ENCODE data around the gene PELO.

PELO gene

GRCh38 chr5:52772668-52773067 is 15.0 kb upstream of the PELO start:
- Histone ChIP-seq H3K4me2 (no peak overlapping the region), H3K9ac (no peak overlapping the region), H3K27me3 (ENCODE audit: insufficient read depth, low read depth) (no peaks in the 10 kb centered on the region), H3K27ac (no peak overlapping the region), H3K4me1 (ENCODE audit: low read depth, poor library complexity, severe bottlenecking) (peaks cover 18% of the 10 kb centered on the region), H4K20me1 (ENCODE audit: insufficient read depth) (no peaks in the 10 kb centered on the region), H3K79me2 (ENCODE audit: insufficient read depth, low read depth) (no peaks in the 10 kb centered on the region), H2AFZ (ENCODE audit: low read depth) (no peak overlapping the region), H3K4me3 (IDR thresholded peaks at IDR 0.05; ENCODE audit: insufficient read depth, low read depth, low read length) (no peak overlapping the region), H3K36me3 (ENCODE audit: insufficient read depth) (no peaks in the 10 kb centered on the region)
- TF ChIP-seq CTCF (conservative IDR thresholded peaks at IDR 0.05; ENCODE audit: low read depth, low read length), result no peak

- H3K36me3 ChIP-seq (ENCODE audit: insufficient read depth), result no peaks in the 10 kb centered on the region
- no peak overlapping the region for H3K27ac ChIP-seq
- no peak for TF ChIP-seq CTCF (conservative IDR thresholded peaks at IDR 0.05; ENCODE audit: low read depth, low read length)
- H3K27me3 ChIP-seq (ENCODE audit: insufficient read depth, low read depth), result no peaks in the 10 kb centered on the region
- no peaks in the 10 kb centered on the region for H4K20me1 ChIP-seq (ENCODE audit: insufficient read depth)
- H3K9ac ChIP-seq, result no peak overlapping the region
- H2AFZ ChIP-seq (ENCODE audit: low read depth), result no peak overlapping the region
- no peak overlapping the region for H3K4me2 ChIP-seq
- H3K79me2 ChIP-seq (ENCODE audit: insufficient read depth, low read depth), result no peaks in the 10 kb centered on the region
- peaks cover 18% of the 10 kb centered on the region for H3K4me1 ChIP-seq (ENCODE audit: low read depth, poor library complexity, severe bottlenecking)
- H3K4me3 ChIP-seq (IDR thresholded peaks at IDR 0.05; ENCODE audit: insufficient read depth, low read depth, low read length), result no peak overlapping the region
These were observed 14.4 kb upstream of the PELO start for GRCh38 chr5:52773342-52773741.

GRCh38 chr5:52774005-52774410 is 13.7 kb upstream of the PELO start:
- no peak overlapping the region for H3K4me2 ChIP-seq
- no peak overlapping the region for H3K4me3 ChIP-seq (IDR thresholded peaks at IDR 0.05; ENCODE audit: insufficient read depth, low read depth, low read length)

GRCh38 chr5:52776116-52776515 is 11.6 kb upstream of the PELO start:
- H3K4me1 ChIP-seq (ENCODE audit: low read depth, poor library complexity, severe bottlenecking), result peaks cover 15% of the 10 kb centered on the region
- no peaks in the 10 kb centered on the region for H3K27me3 ChIP-seq (ENCODE audit: insufficient read depth, low read depth)
- TF ChIP-seq CTCF (conservative IDR thresholded peaks at IDR 0.05; ENCODE audit: low read depth, low read length), result no peak
- H3K4me2 ChIP-seq, result no peak overlapping the region
- H3K4me3 ChIP-seq (IDR thresholded peaks at IDR 0.05; ENCODE audit: insufficient read depth, low read depth, low read length), result no peak overlapping the region
- no peak overlapping the region for H2AFZ ChIP-seq (ENCODE audit: low read depth)
- H3K9ac ChIP-seq, result no peak overlapping the region
- H3K36me3 ChIP-seq (ENCODE audit: insufficient read depth), result no peaks in the 10 kb centered on the region
- no peak overlapping the region for H3K27ac ChIP-seq
- H4K20me1 ChIP-seq (ENCODE audit: insufficient read depth), result no peaks in the 10 kb centered on the region
- H3K79me2 ChIP-seq (ENCODE audit: insufficient read depth, low read depth), result no peaks in the 10 kb centered on the region

More at GRCh38 chr5:52774005-52774410, 13.7 kb upstream of the PELO start:
- Histone ChIP-seq H3K4me1 (ENCODE audit: low read depth, poor library complexity, severe bottlenecking) (peaks cover 18% of the 10 kb centered on the region), H3K27me3 (ENCODE audit: insufficient read depth, low read depth) (no peaks in the 10 kb centered on the region), H3K9ac (no peak overlapping the region), H3K79me2 (ENCODE audit: insufficient read depth, low read depth) (no peaks in the 10 kb centered on the region), H3K36me3 (ENCODE audit: insufficient read depth) (no peaks in the 10 kb centered on the region), H2AFZ (ENCODE audit: low read depth) (no peak overlapping the region), H3K27ac (no peak overlapping the region), H4K20me1 (ENCODE audit: insufficient read depth) (no peaks in the 10 kb centered on the region)
- TF ChIP-seq CTCF (conservative IDR thresholded peaks at IDR 0.05; ENCODE audit: low read depth, low read length), result no peak

All from KMS-11 (cell line).